Measurements from ENCODE around the gene LRIG1.

The LRIG1 gene

GRCh38 chr3:66353039-66353438 is 147.8 kb downstream of the LRIG1 start:
- DNase-seq (ENCODE audit: low spot score): no peak

DNA sequence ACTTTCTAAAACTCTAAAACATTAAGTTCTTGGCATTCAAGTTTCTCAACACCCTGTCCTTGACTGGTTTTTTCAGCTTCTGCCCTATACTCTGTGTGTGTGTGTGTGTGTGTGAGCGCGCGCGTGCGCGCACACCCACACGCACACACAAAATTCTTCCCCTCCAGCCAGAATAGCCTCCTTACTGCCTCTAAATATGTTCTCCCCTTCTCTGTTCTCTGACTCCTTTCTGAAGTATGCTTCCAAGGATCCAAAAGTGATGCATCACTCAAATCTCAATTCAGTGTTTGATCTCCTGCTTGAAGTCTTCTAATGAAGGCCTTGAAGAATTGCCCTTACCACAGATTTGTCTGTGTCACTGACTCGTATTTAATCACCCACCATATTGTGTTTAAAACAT is 150.2 kb downstream of the LRIG1 start:
- DNase-seq (ENCODE audit: low spot score): no peak

DNA sequence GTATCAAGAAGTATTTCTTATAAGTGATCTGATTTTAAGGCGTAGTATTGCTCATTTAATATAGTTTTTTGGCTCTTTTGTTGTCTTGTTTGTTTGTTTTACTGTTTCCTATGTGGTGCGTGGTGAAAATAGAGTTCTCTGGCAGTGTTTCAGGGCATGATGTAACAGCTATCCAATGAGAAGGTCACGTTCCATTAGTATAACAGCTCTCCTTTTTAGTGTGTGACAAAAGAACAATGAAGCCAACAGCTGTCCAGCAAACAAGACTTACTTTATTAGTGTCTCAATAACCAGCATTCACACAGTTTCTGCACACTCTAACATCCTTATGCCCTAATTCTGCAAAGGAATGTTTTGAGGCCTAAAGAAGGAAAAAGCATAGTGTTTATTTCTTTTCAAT is 152.1 kb downstream of the LRIG1 start:
- DNase-seq (ENCODE audit: low spot score): no peak

DNA sequence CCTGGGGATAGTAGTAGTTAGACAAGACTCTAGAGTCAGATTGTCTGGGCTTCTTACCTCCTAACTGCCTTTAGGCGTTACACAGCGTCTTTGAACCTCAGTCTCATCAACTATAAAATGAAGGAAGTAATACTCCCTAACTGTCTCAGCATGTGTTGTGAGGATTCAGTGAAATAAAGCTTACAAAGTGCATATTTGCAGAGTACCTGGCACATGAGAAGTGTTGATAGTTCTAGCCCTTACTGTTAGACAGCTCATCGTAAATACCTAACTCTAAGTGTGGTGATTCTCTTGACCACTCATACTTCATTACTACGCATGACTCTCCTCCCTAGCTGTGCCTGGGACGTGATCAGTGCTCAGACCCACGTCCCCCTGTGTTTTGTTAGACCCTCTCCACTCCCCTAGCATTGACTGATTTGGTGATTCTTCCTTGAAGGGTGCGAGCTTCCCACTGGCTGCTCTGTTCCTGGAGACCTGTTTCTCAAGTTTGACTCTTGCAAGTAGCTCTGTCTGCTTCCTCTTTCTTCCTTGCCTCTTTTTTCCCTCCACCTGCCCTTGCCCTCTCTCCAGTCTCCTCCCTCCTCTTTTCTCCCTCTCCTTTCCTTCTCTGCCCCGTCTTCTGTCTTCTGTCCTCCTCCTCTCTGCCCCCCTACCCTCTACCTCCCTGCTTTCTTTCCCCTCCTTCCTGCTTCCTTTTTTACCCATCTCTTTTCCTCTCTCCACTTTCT is 155.8 kb downstream of the LRIG1 start:
- no peak for DNase-seq (ENCODE audit: low spot score)

DNA sequence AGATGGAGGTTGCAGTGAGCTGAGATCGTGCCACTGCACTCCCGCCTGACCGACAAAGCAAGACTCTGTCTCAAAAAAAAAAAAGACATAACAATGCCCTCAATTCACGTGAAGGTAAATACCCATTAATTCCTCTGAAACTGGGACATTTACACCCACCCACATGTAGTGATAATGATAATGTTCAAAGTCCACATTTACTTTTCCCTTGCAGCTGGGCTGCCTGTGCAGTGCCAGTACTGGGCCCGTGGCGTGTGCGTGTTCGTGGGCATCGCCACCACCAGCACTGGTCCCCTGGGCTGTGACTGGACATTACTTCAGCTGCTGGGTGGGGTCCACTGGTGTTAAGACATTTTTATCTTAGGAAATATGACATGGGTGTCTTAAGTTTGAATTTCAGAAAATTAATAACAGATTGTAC is 156.4 kb downstream of the LRIG1 start:
- no peak for DNase-seq (ENCODE audit: low spot score)

DNA sequence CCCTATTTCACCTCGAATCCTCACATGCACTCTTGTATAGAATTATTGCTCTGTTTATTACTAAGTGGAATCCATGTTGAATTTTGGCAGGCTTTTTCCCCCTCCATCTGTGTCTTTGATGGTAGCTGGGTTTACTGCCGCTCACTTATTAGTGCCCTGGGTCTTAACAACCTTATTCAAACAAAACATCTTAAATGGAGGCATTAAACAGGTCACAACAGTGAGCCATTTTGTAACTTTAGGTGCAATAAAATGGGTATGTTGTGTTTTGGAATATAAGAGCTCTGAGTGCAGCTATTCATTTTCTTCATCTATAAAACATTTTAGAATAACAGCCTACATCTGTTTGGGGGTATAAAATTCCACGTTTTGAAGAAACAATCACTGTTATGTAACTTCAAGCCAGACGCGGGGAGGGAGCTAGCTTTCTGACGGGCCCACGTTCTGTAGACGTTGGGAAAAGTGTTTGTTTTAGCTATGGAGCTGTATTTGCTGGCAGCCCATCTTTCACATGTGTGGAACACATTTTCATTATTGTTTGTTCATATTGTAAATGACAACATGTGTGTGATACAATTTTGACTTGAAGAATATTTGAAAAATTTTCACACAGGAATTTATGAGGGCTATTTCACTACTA is 158.0 kb downstream of the LRIG1 start:
- no peak for DNase-seq (ENCODE audit: low spot score)

DNA sequence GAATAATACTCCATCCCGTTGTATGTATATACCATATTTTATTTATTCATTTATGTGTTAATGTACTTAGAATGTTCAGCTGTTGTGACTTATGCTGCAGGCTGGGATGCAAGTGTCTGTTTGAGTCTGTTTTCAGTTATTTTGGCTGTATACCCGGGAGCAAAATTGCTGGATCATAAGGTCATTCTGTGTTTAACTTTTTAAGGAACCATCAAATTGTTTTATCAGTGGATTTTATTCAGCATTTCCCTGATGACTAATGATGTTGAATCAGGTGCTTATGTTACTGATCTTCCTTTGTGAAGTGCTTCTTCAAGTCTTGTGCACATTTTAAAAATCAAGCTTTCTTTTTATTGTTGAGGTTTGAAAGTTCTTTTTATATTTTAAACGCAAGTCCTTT is 161.9 kb downstream of the LRIG1 start:
- no peak for DNase-seq (ENCODE audit: low spot score)

DNA sequence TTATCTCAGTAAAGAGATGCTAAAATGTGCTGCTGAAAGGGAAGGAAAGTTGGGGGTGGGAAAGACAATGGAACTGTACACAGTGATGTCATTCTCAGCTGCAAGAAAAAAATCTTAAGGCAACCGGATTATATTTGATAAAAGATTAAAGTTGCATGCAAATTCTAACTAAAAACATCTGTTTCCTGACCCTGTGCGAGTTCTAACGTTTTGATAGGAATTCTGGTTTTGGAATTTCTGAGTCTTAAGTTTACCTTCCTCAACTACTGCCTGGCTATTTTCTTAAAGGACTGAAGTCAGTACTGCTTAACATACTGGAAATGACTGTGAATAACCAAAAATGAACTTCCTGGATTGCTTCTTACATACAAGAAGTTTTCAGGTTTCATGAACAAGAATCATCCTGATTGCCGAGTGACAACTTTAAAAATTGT is 164.5 kb downstream of the LRIG1 start:
- DNase-seq (ENCODE audit: low spot score): peak; percentile 11

DNA sequence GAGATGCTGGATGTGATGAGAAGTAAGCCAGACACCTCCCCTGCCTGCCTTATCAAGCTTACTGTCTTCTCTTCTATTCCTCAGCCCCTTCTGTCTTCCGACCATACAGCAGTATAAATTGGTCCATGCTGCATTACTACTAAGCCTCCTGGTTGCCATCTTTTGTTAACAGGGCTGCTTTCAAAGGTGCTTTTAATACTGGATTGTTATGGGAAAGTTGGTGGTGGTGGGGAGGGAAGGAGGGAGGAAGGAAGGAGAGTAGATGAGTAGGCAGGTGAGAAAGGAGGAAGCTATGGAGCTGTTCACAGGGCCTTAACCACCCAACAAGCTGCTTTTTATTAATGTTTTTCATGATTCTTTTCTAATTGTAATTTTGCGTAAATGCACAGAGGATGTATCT is 165.2 kb downstream of the LRIG1 start:
- no peak for DNase-seq (ENCODE audit: low spot score)

Data from hepatic stellate cell (primary cell).